Peyer's patch (tissue), 4 donors: ENCODE measurements around the gene KLHL5. TPM values are rescaled to one million over a fixed set of nuclear protein-coding genes. Genes with fewer than 3 reads are reported as not detected.

Source experiments
- DNase-seq, 3 donors: peaks; one replicate each; pipeline ENCODE4 v3.0.0-alpha.2; 2017 to 2019
- H3K27ac ChIP-seq, 4 donors: fragments of 200-600 bp; sonication (generic); one replicate each; pipeline ENCODE4 v1.5.1; 2016 to 2019
- H3K27me3 ChIP-seq, 2 donors: fragments of 200-600 bp; sonication (generic); one replicate each; pipeline ENCODE4 v1.5.1; 2019
- H3K36me3 ChIP-seq, 3 donors: fragments of 200-600 bp; sonication (generic); one replicate each; pipeline ENCODE4 v1.5.1; 2016 to 2019
- H3K4me1 ChIP-seq, 4 donors: fragments of 200-600 bp; sonication (generic); one replicate each; pipeline ENCODE4 v1.5.1; 2016 to 2019
- H3K4me3 ChIP-seq, 4 donors: fragments of 200-600 bp; sonication (generic); 1 replicate in 3 of 4; 2 replicates in 1 of 4; pipeline ENCODE4 v1.5.1; 2016 to 2019; ENCODE audit warnings: mild to moderate bottlenecking in 1 of 4
- H3K9me3 ChIP-seq, 4 donors: fragments of 200-600 bp; sonication (generic); one replicate each; pipeline ENCODE4 v1.5.1; 2016 to 2019; ENCODE audit warnings: mild to moderate bottlenecking in 1 of 4
- CTCF ChIP-seq, 6 experiments: fragments of 450-650 bp in 4 of 6; fragments of 200-600 bp in 2 of 6; sonication (generic) in 1 of 6; IDR thresholded peaks; one replicate each; pipeline ENCODE4 v1.5.1; 2017 to 2019; ENCODE audit warnings: antibody characterized with exemption in 6 of 6, mild to moderate bottlenecking in 3 of 6, moderate library complexity in 1 of 6
- POLR2A ChIP-seq, 2 donors: fragments of 450-650 bp; IDR thresholded peaks; one replicate each; pipeline ENCODE4 v1.5.1; 2017; ENCODE audit warnings: antibody characterized with exemption in 2 of 2, mild to moderate bottlenecking in 2 of 2, moderate library complexity in 2 of 2
- total RNA-seq, 4 donors: library from RNA; depleted of rRNA; stranded (reverse); fragments of >200 nt; gene quantifications; one replicate each; pipeline ENCODE4 v1.1.0, GENCODE V29; 2016

Gene KLHL5
- total RNA-seq, 4 donors from 2014 or later = 7.2 to 41.3 (median 12.1) TPM

- no peak overlapping the region for H3K4me3 ChIP-seq
- no peak overlapping the region for H3K27ac ChIP-seq
- no peak for DNase-seq
- H3K36me3 ChIP-seq = no peaks in the 10 kb centered on the region
- no peak for TF ChIP-seq CTCF (IDR thresholded peaks at IDR 0.05)
- TF ChIP-seq POLR2A (IDR thresholded peaks at IDR 0.05) = no peak
- H3K4me1 ChIP-seq = peaks cover 0 to 4% (median 0%) of the 10 kb centered on the region in 4 donors
- no peaks in the 10 kb centered on the region for H3K9me3 ChIP-seq
- no peaks in the 10 kb centered on the region for H3K27me3 ChIP-seq
Measured at GRCh38 chr4:39039108-39039507, 22.9 kb upstream of the KLHL5 start.

- Histone ChIP-seq H3K4me3 (no peak overlapping the region), H3K4me1 (peaks cover 0 to 5% (median 0%) of the 10 kb centered on the region in 4 donors), H3K9me3 (no peaks in the 10 kb centered on the region), H3K36me3 (no peaks in the 10 kb centered on the region), H3K27ac (no peak overlapping the region), H3K27me3 (no peaks in the 10 kb centered on the region)
- DNase-seq = no peak
- TF ChIP-seq POLR2A (IDR thresholded peaks at IDR 0.05) = no peak
- TF ChIP-seq CTCF (IDR thresholded peaks at IDR 0.05) = no peak
Measured at GRCh38 chr4:39042366-39042765, 19.7 kb upstream of the KLHL5 start.

- Histone ChIP-seq H3K4me1 (peaks cover 0 to 5% (median 0%) of the 10 kb centered on the region in 4 donors), H3K27me3 (no peaks in the 10 kb centered on the region), H3K27ac (peak overlapping the region; percentile 94 to 99 (median 96)), H3K36me3 (no peaks in the 10 kb centered on the region), H3K4me3 (peak overlapping the region in 3 of 4 donors; percentile 94), H3K9me3 (no peaks in the 10 kb centered on the region)
- TF ChIP-seq POLR2A (IDR thresholded peaks at IDR 0.05) (no peak), CTCF (IDR thresholded peaks at IDR 0.05) (no peak)
- DNase-seq = peak in 1 of 3 donors; percentile 54
Measured at GRCh38 chr4:39043058-39043860, 18.8 kb upstream of the KLHL5 start.

- peak overlapping the region; percentile 92 to 94 (median 94) for H3K4me3 ChIP-seq
Measured at GRCh38 chr4:39043861-39044363, 18.1 kb upstream of the KLHL5 start.

GRCh38 chr4:39044364-39044955 lies 17.6 kb upstream of the KLHL5 start:
- peak overlapping the region; percentile 92 to 94 (median 94) for H3K4me3 ChIP-seq
- no peaks in the 10 kb centered on the region for H3K36me3 ChIP-seq
- peaks cover 0 to 5% (median 0%) of the 10 kb centered on the region in 4 donors for H3K4me1 ChIP-seq
- no peaks in the 10 kb centered on the region for H3K27me3 ChIP-seq
- H3K9me3 ChIP-seq = no peaks in the 10 kb centered on the region
- TF ChIP-seq CTCF (IDR thresholded peaks at IDR 0.05) (no peak), POLR2A (IDR thresholded peaks at IDR 0.05) (no peak)
- peak; percentile 86 to 98 (median 98) for DNase-seq
- peak overlapping the region; percentile 94 to 99 (median 96) for H3K27ac ChIP-seq

More at GRCh38 chr4:39043861-39044363, 18.1 kb upstream of the KLHL5 start:
- peaks cover 0 to 5% (median 0%) of the 10 kb centered on the region in 4 donors for H3K4me1 ChIP-seq
- no peaks in the 10 kb centered on the region for H3K27me3 ChIP-seq
- H3K27ac ChIP-seq = peak overlapping the region; percentile 94 to 99 (median 96)
- H3K9me3 ChIP-seq = no peaks in the 10 kb centered on the region
- no peak for DNase-seq
- TF ChIP-seq CTCF (IDR thresholded peaks at IDR 0.05) (no peak), POLR2A (IDR thresholded peaks at IDR 0.05) (no peak)
- no peaks in the 10 kb centered on the region for H3K36me3 ChIP-seq
